ENCODE data around the gene SMARCC1.
"Not testable (repeated sequence)": the region's sequence is repeated elsewhere in the genome, so short reads cannot be mapped to it uniquely, and the experiment has no call there.

Gene SMARCC1

GRCh38 chr3:47781685-47782445 is at the start of gene SMARCC1:
SMARCC1 (minus strand) TSS chr3:47781893; CDS start chr3:47781797, 96 bp downstream.
- DNase-seq = peak; percentile 93

GRCh38 chr3:47829482-47829881 is 47.8 kb upstream of the SMARCC1 start:
- DNase-seq = not testable (repeated sequence)

- DNase-seq = no peak
Measured at GRCh38 chr3:47825590-47825989, 43.9 kb upstream of the SMARCC1 start.

- DNase-seq = peak; percentile 64
Measured at GRCh38 chr3:47824541-47825473, 43.1 kb upstream of the SMARCC1 start.

GRCh38 chr3:47817609-47818008 is 35.9 kb upstream of the SMARCC1 start:
- no peak for DNase-seq

GRCh38 chr3:47813551-47814177 is 32.0 kb upstream of the SMARCC1 start:
- DNase-seq = no peak

- no peak for DNase-seq
Measured at GRCh38 chr3:47804577-47804976, 22.9 kb upstream of the SMARCC1 start.

GRCh38 chr3:47803480-47804025 is 21.9 kb upstream of the SMARCC1 start:
- DNase-seq = no peak

GRCh38 chr3:47802734-47803479 is 21.2 kb upstream of the SMARCC1 start, which contains the start of gene DHX30:
DHX30 (plus strand) TSS chr3:47803138; CDS start chr3:47810684, 7,546 bp downstream.
- DNase-seq = peak; percentile 66

- no peak for DNase-seq
Measured at GRCh38 chr3:47799733-47800132, 18.0 kb upstream of the SMARCC1 start.

GRCh38 chr3:47794544-47794943 is 12.9 kb upstream of the SMARCC1 start:
- DNase-seq = no peak

GRCh38 chr3:47792699-47793098 is 11.0 kb upstream of the SMARCC1 start:
- no peak for DNase-seq

GRCh38 chr3:47791193-47791855 is 9.6 kb upstream of the SMARCC1 start:
- DNase-seq = no peak

GRCh38 chr3:47783673-47784072 is 2.0 kb upstream of the SMARCC1 start:
- no peak for DNase-seq

- DNase-seq = no peak
Measured at GRCh38 chr3:47782446-47783308, 984 bp upstream of the SMARCC1 start.

- no peak for DNase-seq
Measured at GRCh38 chr3:47780741-47781684, 680 bp downstream of the SMARCC1 start.

- no peak for DNase-seq
Measured at GRCh38 chr3:47778746-47779145, 2.9 kb downstream of the SMARCC1 start.

GRCh38 chr3:47772788-47773187 is 8.9 kb downstream of the SMARCC1 start:
- DNase-seq = no peak

GRCh38 chr3:47772047-47772446 is 9.6 kb downstream of the SMARCC1 start:
- no peak for DNase-seq

Measured in GOT3 (cell line).